Astrocyte (in vitro differentiated cells and primary cell): ENCODE data around the gene B4GALT1. TPM values are rescaled to one million over a fixed set of nuclear protein-coding genes. Genes with fewer than 3 reads are reported as not detected.
A peak's percentile ranks its signal among the peaks of the same experiment; 100 is the strongest.

Experiments used
- DNase-seq: peaks from one replicate; pipeline ENCODE4 v3.0.0-alpha.2; 2010; ENCODE audit warnings: low read depth
- FAIRE-seq: peaks from 2 replicates; lab custom pipeline; 2011; peaks lifted over from hg19 to GRCh38; lab: Jason Lieb, UNC
- H2AFZ ChIP-seq: 2 replicates; pipeline ENCODE4 v1.6.0; 2012; ENCODE audit warnings: low read depth, low read length, inconsistent platforms
- H3K27ac ChIP-seq: 2 replicates; pipeline ENCODE4 v1.5.1; 2011; ENCODE audit warnings: low read depth, low read length, inconsistent platforms
- H3K27me3 ChIP-seq: 2 replicates; pipeline ENCODE4 v1.6.0; 2011; ENCODE audit warnings: low read length, inconsistent platforms; ENCODE audit not compliant: insufficient read depth
- H3K36me3 ChIP-seq: 2 replicates; pipeline ENCODE4 v1.5.1; 2011; ENCODE audit warnings: low read length, inconsistent platforms; ENCODE audit not compliant: insufficient read depth
- H3K4me1 ChIP-seq: 2 replicates; pipeline ENCODE4 v1.5.1; 2011; ENCODE audit warnings: low read length, inconsistent platforms; ENCODE audit not compliant: insufficient read depth
- H3K4me2 ChIP-seq: 2 replicates; pipeline ENCODE4 v1.6.0; 2012; ENCODE audit warnings: low read length, inconsistent platforms
- H3K4me3 ChIP-seq: 2 replicates; pipeline ENCODE4 v1.5.1; 2011; ENCODE audit warnings: low read depth, mild to moderate bottlenecking, low read length, inconsistent platforms; ENCODE audit not compliant: insufficient read depth
- H3K79me2 ChIP-seq: 2 replicates; pipeline ENCODE4 v1.6.0; 2012; ENCODE audit warnings: mild to moderate bottlenecking, low read length, inconsistent platforms; ENCODE audit not compliant: insufficient read depth
- H3K9ac ChIP-seq: 2 replicates; pipeline ENCODE4 v1.6.0; 2012; ENCODE audit warnings: mild to moderate bottlenecking, low read length, inconsistent platforms
- H3K9me3 ChIP-seq: 2 replicates; pipeline ENCODE4 v1.5.1; 2012; ENCODE audit warnings: low read depth, mild to moderate bottlenecking, low read length, inconsistent platforms; ENCODE audit not compliant: insufficient read depth
- H4K20me1 ChIP-seq: 2 replicates; pipeline ENCODE4 v1.6.0; 2012; ENCODE audit warnings: low read length, inconsistent platforms; ENCODE audit not compliant: insufficient read depth
- H3K27ac Mint-ChIP-seq: one replicate; pipeline ENCODE4 v1.8.0; 2021; ENCODE audit warnings: mild to moderate bottlenecking, mixed read lengths; ENCODE audit not compliant: unreplicated experiment
- H3K27me3 Mint-ChIP-seq: one replicate; pipeline ENCODE4 v1.8.0; 2021; ENCODE audit warnings: low read depth, mixed read lengths; ENCODE audit not compliant: unreplicated experiment
- H3K36me3 Mint-ChIP-seq: one replicate; pipeline ENCODE4 v1.8.0; 2021; ENCODE audit warnings: low read depth, mixed read lengths; ENCODE audit not compliant: unreplicated experiment
- H3K4me1 Mint-ChIP-seq: one replicate; pipeline ENCODE4 v1.8.0; 2021; ENCODE audit warnings: low read depth, mixed read lengths; ENCODE audit not compliant: unreplicated experiment
- H3K4me3 Mint-ChIP-seq: one replicate; pipeline ENCODE4 v1.8.0; 2021; ENCODE audit warnings: mild to moderate bottlenecking, moderate library complexity, mixed read lengths; ENCODE audit not compliant: unreplicated experiment
- H3K9me3 Mint-ChIP-seq: one replicate; pipeline ENCODE4 v1.8.0; 2021; ENCODE audit warnings: mild to moderate bottlenecking, mixed read lengths; ENCODE audit not compliant: unreplicated experiment
- EZH2 ChIP-seq: IDR thresholded peaks from 2 replicates; pipeline ENCODE4 v1.6.1; 2012; ENCODE audit warnings: mild to moderate bottlenecking, low read length, inconsistent platforms; ENCODE audit not compliant: insufficient read depth
- total RNA-seq: library from RNA; stranded (reverse); gene quantifications from 2 replicates; pipeline ENCODE4 v1.2.1, GENCODE V29; 2021
- TF ChIP-seq, protein P1 (sequence below): IDR thresholded peaks from 2 replicates; pipeline ENCODE4 v1.5.1; 2011; ENCODE audit warnings: low read depth, mild to moderate bottlenecking, inconsistent platforms, low read length, moderate library complexity; ENCODE audit not compliant: insufficient read depth

The B4GALT1 gene
- total RNA-seq, 1 donor from 2014 or later: 93.1 TPM

DNA sequence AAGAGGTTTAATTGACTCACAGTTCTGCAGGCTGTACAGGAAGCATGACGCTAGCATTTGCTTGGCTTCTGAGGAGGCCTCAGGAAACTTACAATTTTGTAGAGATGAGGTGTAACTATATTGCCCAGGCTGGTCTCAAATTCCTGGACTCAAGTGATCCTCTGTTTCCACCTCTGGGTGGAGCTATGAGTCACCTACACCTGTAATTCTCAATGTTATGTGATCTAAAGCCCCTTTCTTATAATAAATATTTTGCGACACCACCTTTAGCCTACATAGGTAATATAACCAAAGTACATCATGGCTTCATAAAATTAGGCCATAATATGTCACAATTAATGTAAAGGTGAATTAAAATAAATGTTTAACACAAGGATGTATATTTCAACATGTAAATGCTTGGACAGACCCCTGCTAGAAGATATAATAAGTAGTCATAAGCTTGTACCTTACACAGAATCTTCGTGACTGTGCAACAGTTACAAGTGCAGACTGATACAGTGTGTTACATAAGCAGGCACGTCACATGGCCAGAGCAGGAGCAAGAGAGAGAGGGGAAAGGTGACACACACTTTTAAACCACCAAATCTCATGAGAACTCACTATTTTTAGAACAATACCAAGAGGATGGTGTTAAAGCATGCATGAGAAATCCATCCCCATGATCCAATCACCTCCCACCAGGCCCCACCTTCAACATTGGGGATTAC is 43.0 kb upstream of the B4GALT1 start:
- H3K9ac ChIP-seq: no peak overlapping the region
- H3K27ac ChIP-seq: no peak overlapping the region
- peaks cover 13% of the 10 kb centered on the region for H3K27me3 ChIP-seq
- Mint-ChIP-seq H3K27ac (no peak overlapping the region), H3K4me1 (peaks cover 6% of the 10 kb centered on the region), H3K27me3 (peaks cover 15% of the 10 kb centered on the region), H3K4me3 (no peak overlapping the region), H3K36me3 (no peaks in the 10 kb centered on the region), H3K9me3 (peaks cover 6% of the 10 kb centered on the region)
- H2AFZ ChIP-seq: no peak overlapping the region
- no peaks in the 10 kb centered on the region for H3K36me3 ChIP-seq
- no peaks in the 10 kb centered on the region for H3K9me3 ChIP-seq
- no peaks in the 10 kb centered on the region for H4K20me1 ChIP-seq
- DNase-seq (no peak), FAIRE-seq (no peak)
- TF ChIP-seq, protein P1, sequence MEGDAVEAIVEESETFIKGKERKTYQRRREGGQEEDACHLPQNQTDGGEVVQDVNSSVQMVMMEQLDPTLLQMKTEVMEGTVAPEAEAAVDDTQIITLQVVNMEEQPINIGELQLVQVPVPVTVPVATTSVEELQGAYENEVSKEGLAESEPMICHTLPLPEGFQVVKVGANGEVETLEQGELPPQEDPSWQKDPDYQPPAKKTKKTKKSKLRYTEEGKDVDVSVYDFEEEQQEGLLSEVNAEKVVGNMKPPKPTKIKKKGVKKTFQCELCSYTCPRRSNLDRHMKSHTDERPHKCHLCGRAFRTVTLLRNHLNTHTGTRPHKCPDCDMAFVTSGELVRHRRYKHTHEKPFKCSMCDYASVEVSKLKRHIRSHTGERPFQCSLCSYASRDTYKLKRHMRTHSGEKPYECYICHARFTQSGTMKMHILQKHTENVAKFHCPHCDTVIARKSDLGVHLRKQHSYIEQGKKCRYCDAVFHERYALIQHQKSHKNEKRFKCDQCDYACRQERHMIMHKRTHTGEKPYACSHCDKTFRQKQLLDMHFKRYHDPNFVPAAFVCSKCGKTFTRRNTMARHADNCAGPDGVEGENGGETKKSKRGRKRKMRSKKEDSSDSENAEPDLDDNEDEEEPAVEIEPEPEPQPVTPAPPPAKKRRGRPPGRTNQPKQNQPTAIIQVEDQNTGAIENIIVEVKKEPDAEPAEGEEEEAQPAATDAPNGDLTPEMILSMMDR: no peak
- TF ChIP-seq EZH2: no peak
- H3K79me2 ChIP-seq: no peaks in the 10 kb centered on the region
- H3K4me3 ChIP-seq: no peak overlapping the region
- H3K4me1 ChIP-seq: no peaks in the 10 kb centered on the region
- no peak overlapping the region for H3K4me2 ChIP-seq

DNA sequence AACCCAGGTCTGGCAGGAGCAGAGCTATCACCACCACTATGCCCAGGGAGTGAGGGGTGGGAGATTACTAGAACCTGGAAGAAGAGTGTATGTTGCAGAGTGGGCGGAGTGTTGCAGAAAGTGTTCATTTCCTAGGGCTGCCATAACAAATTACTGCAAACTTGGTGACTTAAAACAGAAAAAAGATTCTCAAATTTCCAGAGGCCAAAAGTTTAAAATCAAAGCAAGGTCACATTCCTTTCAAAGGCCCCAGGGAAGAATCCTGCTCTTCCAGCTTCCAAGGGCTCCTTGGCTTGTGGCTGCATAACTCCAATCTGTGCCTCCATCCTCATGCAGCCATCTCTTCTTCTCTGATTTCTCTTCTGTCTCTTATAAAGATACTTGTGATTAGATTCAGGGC is 42.3 kb upstream of the B4GALT1 start:
- Mint-ChIP-seq H3K27ac (no peak overlapping the region), H3K27me3 (peaks cover 17% of the 10 kb centered on the region), H3K36me3 (no peaks in the 10 kb centered on the region), H3K4me3 (no peak overlapping the region), H3K4me1 (peaks cover 6% of the 10 kb centered on the region), H3K9me3 (peaks cover 6% of the 10 kb centered on the region)
- no peak overlapping the region for H3K9ac ChIP-seq
- H3K27ac ChIP-seq: no peak overlapping the region
- no peak overlapping the region for H2AFZ ChIP-seq
- DNase-seq (no peak), FAIRE-seq (no peak)
- no peak overlapping the region for H3K4me2 ChIP-seq
- no peaks in the 10 kb centered on the region for H3K9me3 ChIP-seq
- TF ChIP-seq EZH2: no peak
- TF ChIP-seq, protein P1: no peak
- H3K27me3 ChIP-seq: peaks cover 12% of the 10 kb centered on the region
- no peaks in the 10 kb centered on the region for H3K79me2 ChIP-seq
- H3K4me3 ChIP-seq: no peak overlapping the region
- no peaks in the 10 kb centered on the region for H4K20me1 ChIP-seq
- H3K36me3 ChIP-seq: no peaks in the 10 kb centered on the region
- no peaks in the 10 kb centered on the region for H3K4me1 ChIP-seq

DNA sequence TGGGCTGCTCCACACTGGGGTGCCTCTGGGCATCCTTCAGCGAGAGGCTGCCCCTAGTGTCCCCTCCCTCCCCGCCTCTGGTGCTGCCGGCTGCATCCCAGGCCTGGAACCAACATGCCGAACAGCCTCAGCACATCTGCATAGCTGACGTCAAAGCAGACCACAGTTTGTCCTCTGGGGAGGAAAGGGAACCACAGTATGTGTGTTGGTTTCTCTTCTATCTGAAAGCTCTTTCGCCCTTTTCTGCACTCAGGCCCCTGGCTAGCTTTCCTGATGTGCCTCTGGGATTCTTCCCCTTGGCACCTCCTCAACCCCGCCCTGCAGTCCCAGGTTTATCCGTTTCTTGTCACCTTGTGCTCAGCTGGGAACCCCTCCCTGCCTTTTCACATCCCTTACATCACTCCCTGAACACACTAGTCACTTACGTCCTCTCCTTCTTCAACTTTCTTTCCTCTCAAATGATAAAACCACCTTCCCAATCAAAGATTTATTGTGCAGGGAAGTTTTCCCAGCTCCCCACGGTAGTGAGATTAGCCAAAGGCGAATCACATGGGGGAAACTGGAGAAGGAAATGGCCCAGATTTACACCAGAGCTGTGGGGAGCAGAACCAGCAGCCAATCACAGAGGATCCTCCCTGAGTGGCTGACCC is 35.5 kb upstream of the B4GALT1 start:
- H4K20me1 ChIP-seq: no peaks in the 10 kb centered on the region
- no peak for TF ChIP-seq EZH2
- H3K9me3 ChIP-seq: no peaks in the 10 kb centered on the region
- no peaks in the 10 kb centered on the region for H3K79me2 ChIP-seq
- no peaks in the 10 kb centered on the region for H3K4me1 ChIP-seq
- no peak overlapping the region for H3K27ac ChIP-seq
- H3K4me3 ChIP-seq: no peak overlapping the region
- Mint-ChIP-seq H3K4me3 (no peak overlapping the region), H3K36me3 (peaks cover 3% of the 10 kb centered on the region), H3K9me3 (peaks cover 2% of the 10 kb centered on the region), H3K27ac (no peak overlapping the region), H3K27me3 (peaks cover 45% of the 10 kb centered on the region), H3K4me1 (peaks cover 2% of the 10 kb centered on the region)
- H3K4me2 ChIP-seq: no peak overlapping the region
- H3K27me3 ChIP-seq: peaks cover 33% of the 10 kb centered on the region
- peak; percentile 55 for DNase-seq
- H3K9ac ChIP-seq: no peak overlapping the region
- H3K36me3 ChIP-seq: no peaks in the 10 kb centered on the region
- H2AFZ ChIP-seq: no peak overlapping the region
- FAIRE-seq: no peak
